ENCODE results near the gene PNMA5. TPM values are rescaled to one million over a fixed set of nuclear protein-coding genes. Genes with fewer than 3 reads are reported as not detected.

The PNMA5 gene
- total and polyA plus RNA-seq, 2 of the 8 experiments (the other 6 are each of a cell fraction or from before 2014, with no cell fraction given), result 0.11 TPM

DNA sequence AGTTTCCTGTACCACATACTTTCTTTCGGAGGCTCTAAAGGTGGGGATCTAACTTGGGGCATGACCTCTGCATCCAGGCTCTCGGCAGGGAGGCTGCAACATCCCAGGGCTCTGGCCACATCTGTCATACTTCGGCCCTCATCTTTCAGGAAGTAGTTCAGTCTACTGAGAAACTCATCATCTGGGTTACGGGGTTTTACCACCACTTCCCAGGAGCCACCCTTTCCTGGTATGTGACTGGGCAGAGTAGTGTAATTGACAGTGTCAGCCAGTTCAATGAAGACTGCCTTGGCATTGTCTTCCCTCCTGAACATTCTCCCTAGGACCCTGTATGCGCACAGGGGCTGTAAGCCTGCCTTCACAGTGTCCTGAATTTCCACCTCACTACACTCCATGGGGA is 2.8 kb downstream of the PNMA5 start:
- Histone ChIP-seq H3K79me2 (ENCODE audit: control insufficient read depth in 1 of 2, insufficient read depth in 2 of 2, low read length in 2 of 2) (no peaks in the 10 kb centered on the region), H3K79me1 (ENCODE audit: low read depth, low read length) (no peaks in the 10 kb centered on the region), H4K8ac (ENCODE audit: extremely low read depth, insufficient read depth, low read length) (no peak overlapping the region), H3K18ac (ENCODE audit: extremely low read depth, low read length) (no peak overlapping the region), H3K4me1 (replicated peaks in 1 of 4; ENCODE audit: control insufficient read depth in 3 of 4, insufficient read depth in 4 of 4, low read length in 3 of 4) (peaks cover 0 to 8% (median 0%) of the 10 kb centered on the region in 4 experiments; a peak in 1 of 7 replicates), H3K9me3 (ENCODE audit: insufficient read depth in 2 of 2, low read depth in 1 of 2, low read length in 1 of 2) (no peaks in the 10 kb centered on the region), H4K91ac (replicated peaks; ENCODE audit: insufficient read length, low read length) (no peak overlapping the region), H3K23ac (ENCODE audit: insufficient read length) (no peak overlapping the region), H3K36me3 (ENCODE audit: control insufficient read depth in 2 of 4, insufficient read depth in 4 of 4, low read length in 3 of 4) (no peaks in the 10 kb centered on the region), H4K20me1 (replicated peaks in 1 of 2; ENCODE audit: control insufficient read depth in 1 of 2, insufficient read depth in 2 of 2, low read length in 2 of 2) (no peaks in the 10 kb centered on the region), H2BK120ac (replicated peaks; ENCODE audit: low read depth, low read length) (no peak overlapping the region), H3K4me3 (ENCODE audit: extremely low read depth in 1 of 4, insufficient read depth in 2 of 4, low read depth in 3 of 4, low read length in 4 of 4) (no peak overlapping the region), H3K9ac (replicated peaks in 1 of 4; ENCODE audit: extremely low read depth in 1 of 4, low read depth in 3 of 4, low read length in 3 of 4) (no peak overlapping the region), H3K4me2 (ENCODE audit: insufficient read depth in 1 of 2, low read depth in 2 of 2, low read length in 2 of 2) (no peak overlapping the region), H3K56ac (replicated peaks; ENCODE audit: insufficient read length, low read depth, low read length) (no peak overlapping the region), H2BK20ac (ENCODE audit: low read length) (no peak overlapping the region), H3K23me2 (ENCODE audit: low read depth, low read length) (0 out of 2 replicates have a peak, but pooled peaks cover 2% of the 10 kb centered on the region), H3K14ac (ENCODE audit: insufficient read length) (no peak overlapping the region), H3K4ac (replicated peaks; ENCODE audit: insufficient read length, low read depth, low read length) (no peak overlapping the region), H4K5ac (ENCODE audit: insufficient read length, low read depth, low read length) (no peak overlapping the region), H2BK15ac (ENCODE audit: low read length) (no peak overlapping the region), H2BK5ac (ENCODE audit: low read depth, low read length) (no peak overlapping the region), H2AK5ac (ENCODE audit: low read depth, low read length) (no peak overlapping the region), H2AFZ (ENCODE audit: low read length) (no peak overlapping the region), H3K27ac (ENCODE audit: low read depth, low read length) (no peak overlapping the region), H2BK12ac (ENCODE audit: low read depth, low read length) (no peak overlapping the region), H3K27me3 (replicated peaks in 1 of 4; ENCODE audit: control insufficient read depth in 3 of 4, extremely low read depth in 1 of 4, insufficient read depth in 3 of 4, low read length in 3 of 4) (no peaks in the 10 kb centered on the region)
- POLR2A ChIA-PET (ENCODE audit: partially characterized antibody), result no interaction called here
- DNase-seq (ENCODE audit: low read depth in 1 of 2, low spot score in 2 of 2) (no peak), FAIRE-seq (no peak)
- TF ChIP-seq FOSL1 (IDR thresholded peaks at IDR 0.05; ENCODE audit: insufficient read depth, low read depth, low read length) (no peak), EP300 (IDR thresholded peaks at IDR 0.05; ENCODE audit: borderline replicate concordance in 1 of 2, low read depth in 2 of 2, low read length in 2 of 2) (no peak), NRF1 (IDR thresholded peaks at IDR 0.05; ENCODE audit: low read depth, low read length) (no peak), SRF (IDR thresholded peaks at IDR 0.05; ENCODE audit: low read depth, low read length) (no peak), CBX5 (IDR thresholded peaks at IDR 0.05; ENCODE audit: low read depth, low read length) (no peak)
- TF ChIP-seq, protein P1, sequence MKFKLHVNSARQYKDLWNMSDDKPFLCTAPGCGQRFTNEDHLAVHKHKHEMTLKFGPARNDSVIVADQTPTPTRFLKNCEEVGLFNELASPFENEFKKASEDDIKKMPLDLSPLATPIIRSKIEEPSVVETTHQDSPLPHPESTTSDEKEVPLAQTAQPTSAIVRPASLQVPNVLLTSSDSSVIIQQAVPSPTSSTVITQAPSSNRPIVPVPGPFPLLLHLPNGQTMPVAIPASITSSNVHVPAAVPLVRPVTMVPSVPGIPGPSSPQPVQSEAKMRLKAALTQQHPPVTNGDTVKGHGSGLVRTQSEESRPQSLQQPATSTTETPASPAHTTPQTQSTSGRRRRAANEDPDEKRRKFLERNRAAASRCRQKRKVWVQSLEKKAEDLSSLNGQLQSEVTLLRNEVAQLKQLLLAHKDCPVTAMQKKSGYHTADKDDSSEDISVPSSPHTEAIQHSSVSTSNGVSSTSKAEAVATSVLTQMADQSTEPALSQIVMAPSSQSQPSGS (IDR thresholded peaks at IDR 0.05; ENCODE audit: low read length), result no peak
- 89% methylated on average over 5 of the region's 5 CpGs; no CpG with 5 or more reads in 1 of the 2 experiments for WGBS, 2 experiments (ENCODE audit: extremely low coverage in 1 of 2, insufficient coverage in 1 of 2, insufficient read length in 1 of 2, insufficient replicate concordance in 2 of 2, low coverage in 1 of 2, low lambda C conversion rate in 2 of 2, missing lambda C conversion rate in 1 of 2)
- CTCF ChIA-PET (ENCODE audit: partially characterized antibody), result interaction anchor here (1.3 kb wide), 1 partner anchor 32 kb away, joined by 4 read pairs; no protein-coding TSS in a partner anchor
